IMR-90 (cell line): ENCODE measurements around the gene SSU72. TPM values are rescaled to one million over a fixed set of nuclear protein-coding genes. Genes with fewer than 3 reads are reported as not detected.

Experiments
- ATAC-seq: fragments of 200-7000 bp; cut with Tn5 transposase; 2 replicates; pipeline ENCODE4 v1.9.1; 2020; ENCODE audit warnings: low read depth, mild to moderate bottlenecking, moderate library complexity
- BruUV-seq: library from RNA; stranded (reverse); fragments of 400-500 nt; replicated peaks from 2 replicates; lab custom pipeline; 2021; lab: Mats Ljungman, UMichigan
- CTCF ChIA-PET: fragments of 300-600 bp; formaldehyde crosslinking; extraction: SDS; loops from one replicate; lab custom pipeline; 2021; ENCODE audit warnings: antibody characterized with exemption; lab: Yijun Ruan, JAX
- POLR2A ChIA-PET: fragments of 300-600 bp; sonication (Branson Sonifier 250); formaldehyde crosslinking; loops from one replicate; lab custom pipeline; 2022; ENCODE audit warnings: antibody characterized with exemption; ENCODE audit not compliant: unreplicated experiment; lab: Charles Lee
- DNase-seq: peaks from one replicate; pipeline ENCODE4 v3.0.0; 2013
- H2AFZ ChIP-seq: replicated peaks from 2 replicates; pipeline ENCODE3; 2013; ENCODE audit warnings: low read length, mild to moderate bottlenecking; ENCODE audit not compliant: poor library complexity
- H2AK5ac ChIP-seq: 2 replicates; pipeline ENCODE4 v1.6.1; 2013; ENCODE audit warnings: low read depth, low read length, inconsistent platforms
- H2AK9ac ChIP-seq: replicated peaks from 2 replicates; pipeline ENCODE3; 2013; ENCODE audit warnings: mild to moderate bottlenecking, low read depth, low read length, moderate library complexity; ENCODE audit not compliant: poor library complexity
- H2BK120ac ChIP-seq: 2 replicates; pipeline ENCODE4 v1.6.1; 2013; ENCODE audit warnings: low read depth, low read length, inconsistent platforms
- H2BK15ac ChIP-seq: 3 replicates; pipeline ENCODE4 v1.6.1; 2013; ENCODE audit warnings: low read depth, low read length, inconsistent platforms
- H2BK20ac ChIP-seq: 2 replicates; pipeline ENCODE4 v1.6.1; 2013; ENCODE audit warnings: low read depth, mild to moderate bottlenecking, inconsistent platforms, low read length, moderate library complexity
- H2BK5ac ChIP-seq: 2 replicates; pipeline ENCODE4 v1.6.1; 2013; ENCODE audit warnings: mild to moderate bottlenecking, low read depth, low read length, inconsistent platforms; ENCODE audit not compliant: poor library complexity, severe bottlenecking
- H3K14ac ChIP-seq: replicated peaks from 2 replicates; pipeline ENCODE4 v1.6.1; 2013; ENCODE audit warnings: low read depth, low read length, inconsistent platforms
- H3K18ac ChIP-seq: 2 replicates; pipeline ENCODE4 v1.6.1; 2013; ENCODE audit warnings: low read depth, low read length, control low read depth
- H3K23ac ChIP-seq: 2 replicates; pipeline ENCODE4 v1.6.1; 2013; ENCODE audit warnings: low read depth, low read length, inconsistent platforms
- H3K27ac ChIP-seq: 2 replicates; pipeline ENCODE4 v1.5.1; 2013; ENCODE audit warnings: mild to moderate bottlenecking, control low read depth, low read length; ENCODE audit not compliant: insufficient read depth
- H3K27me3 ChIP-seq: 2 replicates; pipeline ENCODE4 v1.6.1; 2013; ENCODE audit warnings: low read length; ENCODE audit not compliant: control insufficient read depth, insufficient read depth
- H3K36me3 ChIP-seq: 2 replicates; pipeline ENCODE4 v1.6.1; 2013; ENCODE audit warnings: low read length, mixed read lengths; ENCODE audit not compliant: control insufficient read depth, insufficient read depth
- H3K4ac ChIP-seq: 2 replicates; pipeline ENCODE4 v1.6.1; 2013; ENCODE audit warnings: low read depth, low read length, inconsistent platforms
- H3K4me1 ChIP-seq: 2 replicates; pipeline ENCODE4 v1.6.1; 2013; ENCODE audit warnings: low read length, mixed read lengths; ENCODE audit not compliant: control insufficient read depth, insufficient read depth
- H3K4me2 ChIP-seq: 2 replicates; pipeline ENCODE4 v1.6.1; 2013; ENCODE audit warnings: low read depth, mild to moderate bottlenecking, control low read depth, low read length, moderate library complexity
- H3K4me3 ChIP-seq: 2 replicates; pipeline ENCODE4 v1.5.1; 2013; ENCODE audit warnings: low read depth, mild to moderate bottlenecking, control low read depth, low read length, moderate library complexity; ENCODE audit not compliant: insufficient read depth
- H3K56ac ChIP-seq: 2 replicates; pipeline ENCODE4 v1.6.1; 2013; ENCODE audit warnings: low read length, inconsistent platforms; ENCODE audit not compliant: insufficient read depth; ENCODE audit errors: extremely low read depth
- H3K79me1 ChIP-seq, 2 experiments: 2 replicates each; pipeline ENCODE4 v1.6.1; 2013; ENCODE audit warnings: low read length in 2 of 2, inconsistent platforms in 1 of 2, low read depth in 1 of 2
- H3K9ac ChIP-seq: 2 replicates; pipeline ENCODE4 v1.6.1; 2013; ENCODE audit warnings: low read depth, low read length, control low read depth
- H3K9me1 ChIP-seq: 2 replicates; pipeline ENCODE4 v1.6.1; 2013; ENCODE audit warnings: low read length, inconsistent platforms; ENCODE audit not compliant: insufficient read depth
- H3K9me3 ChIP-seq: 2 replicates; pipeline ENCODE4 v1.6.1; 2013; ENCODE audit warnings: low read length; ENCODE audit not compliant: control insufficient read depth, insufficient read depth
- H4K20me1 ChIP-seq: 2 replicates; pipeline ENCODE4 v1.6.1; 2013; ENCODE audit warnings: low read length, inconsistent platforms; ENCODE audit not compliant: insufficient read depth
- H4K5ac ChIP-seq: 2 replicates; pipeline ENCODE4 v1.6.1; 2013; ENCODE audit warnings: mild to moderate bottlenecking, low read depth, low read length, control low read depth
- H4K8ac ChIP-seq, 2 experiments: 2 replicates each; pipeline ENCODE4 v1.6.1; 2013; ENCODE audit warnings: low read depth in 2 of 2, low read length in 2 of 2, control low read depth in 1 of 2, inconsistent platforms in 1 of 2
- H4K91ac ChIP-seq: 2 replicates; pipeline ENCODE4 v1.6.1; 2013; ENCODE audit warnings: low read depth, low read length, inconsistent platforms; ENCODE audit not compliant: insufficient read depth
- BHLHE40 ChIP-seq: fragments of 150-350 bp; IDR thresholded peaks from 2 replicates; pipeline ENCODE4 v1.6.1; 2016; ENCODE audit warnings: mild to moderate bottlenecking, low read depth, low read length
- ELK1 ChIP-seq: fragments of 150-350 bp; IDR thresholded peaks from 2 replicates; pipeline ENCODE4 v1.6.1; 2016; ENCODE audit warnings: low read depth, mild to moderate bottlenecking, low read length, moderate library complexity, borderline replicate concordance
- FOS ChIP-seq: fragments of 150-350 bp; IDR thresholded peaks from 2 replicates; pipeline ENCODE4 v1.6.1; 2016; ENCODE audit warnings: low read depth, low read length
- MAFK ChIP-seq: IDR thresholded peaks from 2 replicates; pipeline ENCODE4 v1.6.1; 2012; ENCODE audit warnings: low read depth, low read length, improper control_type of control experiment
- NFE2L2 ChIP-seq: fragments of 150-350 bp; IDR thresholded peaks from 2 replicates; pipeline ENCODE4 v1.6.1; 2016; ENCODE audit warnings: low read depth, mild to moderate bottlenecking, low read length
- POLR2A ChIP-seq: IDR thresholded peaks from 2 replicates; pipeline ENCODE4 v1.6.1; 2012; ENCODE audit warnings: mild to moderate bottlenecking, low read depth, low read length
- RFX5 ChIP-seq: IDR thresholded peaks from 2 replicates; pipeline ENCODE4 v1.8.0; 2012; ENCODE audit warnings: low read depth, mild to moderate bottlenecking, low read length, moderate library complexity
- SMC3 ChIP-seq: fragments of 150-350 bp; IDR thresholded peaks from 2 replicates; pipeline ENCODE4 v1.6.1; 2016; ENCODE audit warnings: low read depth, mild to moderate bottlenecking, antibody characterized with exemption, low read length, moderate library complexity
- WGBS, 2 experiments: methylation state at CpG; one replicate each; pipeline versions ENCODE4 v1.1.5 to v1.1.7; 2013; ENCODE audit warnings: missing lambda C conversion rate in 2 of 2; ENCODE audit not compliant: insufficient read length in 1 of 2; ENCODE audit errors: extremely low coverage in 2 of 2; 5-methylcytosine and 5-hydroxymethylcytosine counted together
- dilution Hi-C: fragments of 300-500 bp; cut with HindIII; formaldehyde crosslinking; loops from one replicate; pipeline ENCODE4 v1.14.3; 2018; ENCODE audit warnings: low sequenced_read_pairs; ENCODE audit not compliant: unreplicated experiment
- in situ Hi-C: fragments of 300-500 bp; cut with MboI; formaldehyde crosslinking; loops from 3 replicates; pipeline ENCODE4 v1.14.3; 2019; ENCODE audit warnings: low sequenced_read_pairs, inconsistent platforms, mixed read lengths
- intact Hi-C: fragments of 100-400 bp; cut with micrococcal nuclease; formaldehyde crosslinking; loops from 2 replicates; pipeline ENCODE4 v1.10.0; 2022
- polyA plus RNA-seq, 3 experiments: library from polyadenylated mRNA; depleted of rRNA; stranded (reverse); fragments of >200 nt; gene quantifications; 2 replicates each; pipeline ENCODE4 v1.2.3, GENCODE V29; 2012; ENCODE audit warnings: low replicate concordance in 1 of 3
- total RNA-seq: library from RNA; depleted of rRNA; stranded (reverse); fragments of >200 nt; gene quantifications from 2 replicates; pipeline ENCODE4 v1.2.3, GENCODE V29; 2012

Gene SSU72
- total and polyA plus RNA-seq, 2 of the 4 experiments (the other 2 are of a cell fraction): 33.7 to 88.4 TPM

- TF ChIP-seq NFE2L2: peak; percentile 26; the same call in 1 of the 2 replicates
- TF ChIP-seq POLR2A: peak; percentile 95
Measured at GRCh38 chr1:1574721-1575537, at the start of gene SSU72 (continued).

- H2BK120ac ChIP-seq: no peak overlapping the region
- H3K27ac ChIP-seq: no peak overlapping the region
- H3K4me1 ChIP-seq: peaks cover 3% of the 10 kb centered on the region; the same call in 1 of the 2 replicates
- H4K5ac ChIP-seq: no peak overlapping the region
- no peak overlapping the region for H3K4ac ChIP-seq
- peaks cover 0 to 24% of the 10 kb centered on the region in 2 experiments; a peak in 2 of 4 replicates for H3K79me1 ChIP-seq
- BruUV-seq: no TSS peak
- no peaks in the 10 kb centered on the region for H3K9me3 ChIP-seq
- DNase-seq (no peak), ATAC-seq (no peak)
- no peaks in the 10 kb centered on the region for H3K9me1 ChIP-seq
- H2AFZ ChIP-seq: peak overlapping the region; percentile 32
- ChIA-PET CTCF (interaction anchor here (0.6 kb wide), 1 partner anchor 265 kb away, joined by 4 read pairs; no protein-coding TSS in a partner anchor), POLR2A (no interaction called here)
- no peak overlapping the region for H2BK20ac ChIP-seq
- H3K4me2 ChIP-seq: no peak overlapping the region
- in situ Hi-C loops (no loop called here), intact Hi-C loops (no loop called here), dilution Hi-C loops (no loop called here)
- H3K36me3 ChIP-seq: peaks cover 29% of the 10 kb centered on the region
- no peak overlapping the region for H3K56ac ChIP-seq
- no peak overlapping the region for H3K14ac ChIP-seq
- H3K27me3 ChIP-seq: no peaks in the 10 kb centered on the region
- no peak overlapping the region for H3K23ac ChIP-seq
- no peak overlapping the region for H2BK15ac ChIP-seq
- H2AK5ac ChIP-seq: no peak overlapping the region
- 95% methylated on average over 30 of the region's 51 CpGs; no CpG with 5 or more reads in 1 of the 2 experiments for WGBS, 2 experiments
- H4K20me1 ChIP-seq: peaks cover 30% of the 10 kb centered on the region
- no peak overlapping the region for H3K9ac ChIP-seq
- peak overlapping the region; percentile 42 for H2AK9ac ChIP-seq
- H3K4me3 ChIP-seq: no peak overlapping the region
- H4K91ac ChIP-seq: no peak overlapping the region
- no peak overlapping the region for H2BK5ac ChIP-seq
- TF ChIP-seq MAFK: no peak
- no peak for TF ChIP-seq ELK1
- TF ChIP-seq POLR2A: no peak
- TF ChIP-seq BHLHE40: no peak
- TF ChIP-seq RFX5: no peak
- no peak for TF ChIP-seq FOS
- no peak for TF ChIP-seq SMC3
- H3K18ac ChIP-seq: no peak overlapping the region
- no peak overlapping the region for H4K8ac ChIP-seq
Measured at GRCh38 chr1:1623631-1624442, 49.2 kb upstream of the SSU72 start.
